T-helper 1 cell (primary cell): ENCODE data around the gene PEX13.
"Not testable (repeated sequence)": the region's sequence is repeated elsewhere in the genome, so short reads cannot be mapped to it uniquely, and the experiment has no call there.

Source experiments
- DNase-seq, 5 donors: peaks; one replicate each; pipeline ENCODE4 v3.0.0-alpha.2; 2012 to 2020

The PEX13 gene

DNA sequence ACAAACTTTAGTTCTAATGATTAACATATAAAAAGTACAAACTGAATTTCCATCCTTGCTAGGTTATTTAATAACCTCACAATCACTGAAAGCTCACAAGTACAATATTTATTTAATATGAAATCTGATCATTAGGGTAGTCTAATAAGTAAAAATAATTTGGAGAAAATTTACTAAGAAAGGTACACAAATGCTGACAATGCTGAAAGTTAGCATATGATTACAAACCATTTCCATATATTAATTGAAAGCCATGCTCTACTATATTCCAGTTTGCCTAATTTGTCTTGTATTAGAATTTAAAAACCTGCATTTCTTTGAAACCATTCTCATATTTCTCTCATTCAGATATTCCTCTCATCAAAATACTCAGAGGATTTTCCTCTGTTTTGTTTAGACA is 8.2 kb upstream of the PEX13 start:
- DNase-seq: no peak

DNA sequence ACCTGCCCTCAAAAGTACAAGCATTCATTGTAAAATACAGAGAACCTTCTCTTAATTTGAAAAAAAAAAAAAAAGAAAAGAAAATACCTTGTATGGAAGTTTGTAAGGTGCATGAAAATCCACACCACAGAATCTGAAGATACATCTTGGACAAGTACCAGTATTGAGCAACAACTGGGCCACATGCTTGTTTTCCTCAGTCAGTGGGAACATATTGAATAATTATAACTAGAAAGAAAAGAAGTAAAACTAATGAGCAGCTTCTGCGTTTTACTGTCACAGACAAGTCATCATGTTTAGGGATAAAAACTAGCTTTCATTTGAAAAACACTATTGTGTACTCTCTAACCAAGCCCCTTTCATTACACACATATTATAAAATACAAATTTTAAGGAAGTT is 5.8 kb upstream of the PEX13 start:
- DNase-seq: no peak

- DNase-seq: not testable (repeated sequence)
Measured at GRCh38 chr2:61012303-61012702, 5.2 kb upstream of the PEX13 start.

DNA sequence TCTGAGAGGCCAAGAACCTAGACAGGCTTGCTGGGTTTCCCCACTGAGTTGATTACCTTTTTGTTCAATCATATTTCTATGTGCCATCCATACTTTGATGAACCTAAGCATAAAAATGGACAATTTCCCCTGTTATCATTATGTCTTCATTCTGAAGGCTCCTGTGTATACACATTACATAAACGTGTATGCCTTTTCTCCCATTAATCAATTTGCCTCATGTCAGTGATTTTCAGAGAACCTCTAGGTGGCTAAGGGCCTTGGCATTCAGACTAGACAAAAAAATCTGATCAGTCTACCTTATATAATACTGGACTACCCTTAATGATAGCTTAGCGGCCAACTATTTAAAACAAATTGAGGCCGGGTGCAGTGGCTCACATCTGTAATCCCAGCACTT is 4.1 kb upstream of the PEX13 start:
- no peak for DNase-seq

GRCh38 chr2:61014763-61015162 is 2.8 kb upstream of the PEX13 start:
- DNase-seq: no peak

- no peak for DNase-seq
Measured at GRCh38 chr2:61015976-61016375, 1.5 kb upstream of the PEX13 start.

DNA sequence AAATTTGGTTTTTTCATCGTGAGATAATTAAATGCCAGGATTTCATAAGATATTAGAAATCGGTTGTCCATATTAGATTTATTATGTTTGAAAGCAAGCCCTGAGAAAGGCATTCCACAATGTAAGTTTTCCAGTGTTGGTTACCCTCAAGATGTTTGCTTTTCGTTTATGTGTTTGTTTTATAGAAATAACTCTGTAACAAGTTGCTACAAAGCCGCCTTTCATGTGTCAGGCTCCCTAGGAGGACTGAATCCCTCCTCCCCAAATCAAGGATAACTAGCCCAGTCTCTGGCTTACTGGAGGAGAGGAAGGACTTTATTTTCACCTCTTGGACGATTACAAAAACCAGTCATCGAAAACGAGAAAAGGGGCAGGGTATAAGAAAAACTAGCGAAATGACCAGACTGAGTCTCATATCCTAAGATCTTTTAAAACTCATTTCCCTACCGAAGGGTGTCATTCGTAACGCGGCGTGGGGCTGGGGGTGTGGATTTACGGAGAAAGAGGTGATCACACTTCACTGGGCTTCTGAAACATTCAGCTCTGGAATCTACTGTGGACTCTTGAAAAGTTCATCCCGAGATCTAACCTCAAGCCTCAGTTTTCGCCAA is 1.0 kb upstream of the PEX13 start:
- peak in 1 of 5 donors; percentile 23 for DNase-seq

DNA sequence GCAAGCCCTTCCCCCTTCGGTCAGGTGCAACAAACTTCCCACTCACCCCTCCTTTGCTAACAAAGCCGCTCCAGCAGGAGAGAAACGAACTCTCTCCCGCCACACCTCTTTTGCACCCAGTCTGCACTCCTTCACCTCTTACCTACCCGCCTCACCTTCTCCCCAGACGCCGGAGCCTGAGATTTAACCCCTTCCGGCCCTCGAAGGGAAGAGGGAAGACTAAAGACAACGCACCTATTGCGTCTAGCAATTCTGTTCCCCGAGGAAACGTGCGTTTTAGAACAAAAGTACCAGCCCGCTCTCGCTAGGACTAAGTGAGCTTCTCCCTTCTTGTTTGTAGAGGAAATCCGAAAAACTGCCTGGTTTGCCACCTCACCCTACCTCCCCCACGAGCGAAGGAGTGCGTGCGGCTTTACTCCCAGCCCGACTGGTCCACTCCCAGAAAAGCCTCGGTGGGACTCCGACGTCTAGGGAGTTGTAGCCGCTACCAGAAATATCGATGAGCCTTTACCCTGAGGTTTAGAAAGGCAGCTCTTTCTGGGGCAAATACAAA is 441 bp upstream of the PEX13 start:
- peak; percentile 36 to 80 (median 50) for DNase-seq

DNA sequence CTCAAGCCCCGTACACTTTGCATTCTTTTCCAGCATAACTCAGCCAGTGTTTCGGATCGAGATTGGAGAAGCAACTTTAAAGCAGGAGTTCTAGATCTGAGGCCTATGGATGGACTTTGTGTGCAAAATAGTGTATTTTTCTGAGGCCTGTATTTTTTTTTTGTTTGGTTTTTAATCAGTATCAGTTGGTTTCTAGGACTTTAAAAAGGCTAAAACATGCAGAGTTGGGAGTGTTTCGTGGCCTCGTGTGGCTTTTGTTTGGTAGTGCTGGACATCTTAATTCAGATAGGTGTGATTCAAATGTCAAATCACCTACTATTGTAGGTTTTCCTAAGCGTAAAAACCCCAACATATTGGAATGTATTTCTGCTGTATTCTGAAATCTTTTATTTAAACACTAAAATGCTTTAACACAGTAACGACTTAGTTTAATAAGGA is 817 bp downstream of the PEX13 start:
- no peak for DNase-seq

DNA sequence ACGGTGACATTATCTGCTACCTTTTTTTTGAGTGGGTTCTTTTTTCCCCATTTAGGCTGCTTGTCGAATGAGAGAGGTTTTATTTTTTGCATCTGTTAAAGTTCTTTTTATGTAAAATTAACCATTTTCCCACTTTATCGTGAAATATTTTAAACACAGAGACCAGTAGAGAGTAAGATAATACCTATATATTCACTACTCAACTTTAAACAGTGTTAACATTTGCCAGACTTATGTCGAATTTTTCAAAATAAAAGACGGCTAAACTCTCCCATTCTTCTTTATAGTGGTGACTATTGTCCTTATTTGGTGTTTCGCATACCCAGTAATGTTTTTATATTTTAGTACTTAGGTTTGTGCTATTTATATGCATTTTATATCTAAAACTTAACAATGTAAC is 1.3 kb downstream of the PEX13 start:
- no peak for DNase-seq

DNA sequence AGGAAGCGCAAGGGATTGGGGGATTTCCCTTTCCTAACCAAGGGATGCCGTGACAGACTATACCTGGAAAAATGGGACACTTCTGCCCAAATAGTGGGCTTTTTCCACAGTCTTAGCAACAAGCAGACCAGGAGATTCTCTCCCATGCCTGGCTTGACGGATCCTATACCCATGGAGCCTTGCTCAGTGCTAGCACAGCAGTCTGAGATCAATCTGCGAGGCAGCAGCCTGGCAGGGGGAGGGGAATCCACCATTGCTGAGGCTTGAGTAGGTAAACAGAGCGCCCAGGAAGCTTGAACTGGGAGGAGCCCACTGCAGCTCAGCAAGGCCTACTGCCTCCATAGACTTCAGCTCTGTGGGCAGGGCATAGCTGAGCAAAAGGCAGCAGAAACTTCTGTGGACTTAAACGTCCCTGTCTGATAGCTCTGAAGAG is 3.7 kb downstream of the PEX13 start:
- no peak for DNase-seq

DNA sequence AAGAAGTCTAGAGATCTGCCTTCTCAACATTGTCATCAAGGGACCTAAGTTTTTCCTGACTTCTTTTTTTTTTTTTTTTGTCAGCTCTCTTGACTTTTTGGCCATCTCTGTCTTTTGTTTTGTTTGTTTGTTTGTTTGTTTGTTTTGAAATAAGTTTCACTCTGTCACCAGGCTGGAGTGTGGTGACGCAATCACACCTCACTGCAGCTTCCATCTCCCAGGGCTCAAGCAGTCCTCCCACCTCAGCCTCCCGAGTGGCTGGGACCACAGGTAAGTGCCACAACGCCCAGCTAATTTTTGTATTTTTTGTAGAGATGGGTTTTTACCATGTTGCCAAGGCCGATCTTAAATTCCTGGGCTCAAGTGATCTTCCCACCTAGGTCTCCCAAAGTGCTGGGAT is 6.2 kb downstream of the PEX13 start:
- DNase-seq: no peak

GRCh38 chr2:61029533-61029932 is 12.0 kb downstream of the PEX13 start:
- no peak for DNase-seq

DNA sequence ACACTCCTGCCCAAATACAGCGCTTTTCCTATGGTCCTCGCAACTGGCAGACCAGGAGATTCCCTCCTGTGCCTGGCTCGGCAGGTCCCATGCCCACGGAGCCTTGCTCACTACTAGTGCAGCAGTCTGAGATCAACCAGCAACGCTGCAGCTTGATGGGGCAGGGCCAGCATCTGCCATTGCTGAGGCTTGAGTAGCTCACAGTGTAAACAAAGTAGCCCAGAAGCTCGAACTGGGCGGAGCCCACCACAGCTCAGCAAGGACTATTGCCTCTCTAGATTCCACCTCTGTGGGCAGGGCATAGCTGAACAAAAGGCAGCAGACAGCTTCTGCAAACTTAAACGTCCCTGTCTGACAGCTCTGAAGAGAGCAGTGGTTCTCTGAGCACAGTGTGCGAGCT is 17.1 kb downstream of the PEX13 start:
- DNase-seq: not testable (repeated sequence)

DNA sequence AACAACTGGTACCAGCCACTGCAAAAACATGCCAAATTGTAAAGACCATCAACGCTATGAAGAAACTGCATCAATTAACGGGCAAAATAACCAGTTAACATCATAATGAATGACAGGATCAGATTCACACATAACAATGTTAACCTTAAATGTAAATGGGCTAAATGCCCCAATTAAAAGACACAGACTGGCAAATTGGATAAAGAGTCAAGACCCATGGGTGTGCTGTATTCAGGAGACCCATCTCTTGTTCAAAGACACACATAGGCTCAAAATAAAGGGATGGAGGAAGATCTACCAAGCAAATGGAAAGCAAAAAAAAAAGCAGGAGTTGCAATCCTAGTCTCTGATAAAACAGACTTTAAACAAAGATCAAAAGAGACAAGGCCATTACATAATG is 19.1 kb downstream of the PEX13 start:
- DNase-seq: not testable (repeated sequence)

- no peak for DNase-seq
Measured at GRCh38 chr2:61042807-61043206, 25.3 kb downstream of the PEX13 start.

- no peak for DNase-seq
Measured at GRCh38 chr2:61044636-61045035, 27.1 kb downstream of the PEX13 start.

GRCh38 chr2:61045226-61045625 is 27.7 kb downstream of the PEX13 start:
- DNase-seq: no peak

DNA sequence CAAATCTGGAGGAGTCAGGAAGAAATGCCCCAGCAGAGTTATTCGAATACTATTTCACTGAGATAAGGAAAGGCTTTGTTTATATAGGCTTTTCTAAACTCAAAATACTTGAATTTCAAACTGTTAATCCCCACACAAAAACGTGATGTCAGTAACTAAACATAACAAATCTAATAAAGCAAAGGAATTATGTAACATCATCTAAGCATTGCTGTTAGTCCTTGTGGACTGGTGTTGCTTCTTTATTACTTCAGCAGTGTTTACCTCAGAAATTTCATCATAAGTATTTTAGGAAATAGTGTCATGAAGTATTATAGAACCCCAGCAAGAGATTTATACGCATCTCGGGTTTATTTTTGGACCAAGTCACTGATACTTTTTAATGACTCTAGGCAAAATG is 28.5 kb downstream of the PEX13 start:
- no peak for DNase-seq

GRCh38 chr2:61055557-61055956 is 38.0 kb downstream of the PEX13 start:
- DNase-seq: no peak

GRCh38 chr2:61057562-61057961 is 40.0 kb downstream of the PEX13 start:
- no peak for DNase-seq

- no peak for DNase-seq
Measured at GRCh38 chr2:61059382-61059781, 41.9 kb downstream of the PEX13 start.

DNA sequence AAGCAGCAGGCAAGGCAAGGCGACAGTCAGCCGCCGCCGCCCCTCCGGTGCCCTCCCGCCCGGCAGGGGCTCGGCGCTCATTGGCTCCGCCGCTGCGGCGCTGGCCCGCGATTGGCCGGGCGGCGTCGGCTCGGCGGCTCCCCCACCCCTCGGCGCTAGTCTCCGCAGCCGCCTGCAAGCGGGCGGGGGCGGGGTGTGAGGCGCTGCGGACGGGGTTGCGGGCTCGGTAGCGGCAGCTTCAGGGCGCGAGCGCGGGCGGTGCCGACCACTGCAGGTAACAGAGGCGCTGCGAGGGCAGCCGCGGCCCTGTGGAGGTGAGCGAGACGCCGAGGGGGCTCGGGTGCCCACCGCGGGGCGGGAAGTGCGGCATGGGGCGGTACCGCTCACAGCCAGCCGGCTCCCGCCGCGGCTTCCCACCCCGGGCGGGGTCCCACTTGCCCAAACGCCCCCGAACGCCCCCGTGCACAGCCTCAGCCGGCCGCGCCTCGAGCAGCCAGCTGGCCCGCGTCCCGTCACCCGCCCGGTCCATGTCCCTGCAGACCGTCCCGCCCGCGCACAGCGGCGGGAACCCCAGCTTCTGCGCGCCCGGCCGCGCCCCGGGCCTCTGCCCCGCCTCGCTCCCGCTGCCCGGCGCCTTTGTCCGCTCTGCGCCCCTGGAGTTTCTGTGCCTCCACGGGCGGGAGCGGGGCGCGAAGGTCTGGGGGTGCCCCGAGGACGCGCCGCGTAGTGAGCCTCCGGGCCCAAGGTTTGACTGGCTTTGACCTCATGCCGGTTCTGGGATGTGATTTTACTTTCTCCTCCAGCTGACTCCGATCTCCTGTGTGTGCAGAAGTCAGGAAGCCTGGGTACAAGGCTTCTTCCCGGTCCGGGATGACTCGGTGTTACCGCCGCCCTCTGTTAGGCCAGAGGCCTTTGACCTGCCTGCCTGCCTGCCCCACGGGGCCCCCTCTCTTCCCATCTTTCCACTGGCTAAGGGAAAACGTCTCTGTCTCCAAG is 48.5 kb downstream of the PEX13 start, which contains the start of gene SANBR:
Gene SANBR (plus strand): TSS at position 158 of the 996 bp plus-strand sequence. CDS start 4,480 bp downstream, outside the sequence.
- DNase-seq: peak; percentile 74 to 88 (median 75)

DNA sequence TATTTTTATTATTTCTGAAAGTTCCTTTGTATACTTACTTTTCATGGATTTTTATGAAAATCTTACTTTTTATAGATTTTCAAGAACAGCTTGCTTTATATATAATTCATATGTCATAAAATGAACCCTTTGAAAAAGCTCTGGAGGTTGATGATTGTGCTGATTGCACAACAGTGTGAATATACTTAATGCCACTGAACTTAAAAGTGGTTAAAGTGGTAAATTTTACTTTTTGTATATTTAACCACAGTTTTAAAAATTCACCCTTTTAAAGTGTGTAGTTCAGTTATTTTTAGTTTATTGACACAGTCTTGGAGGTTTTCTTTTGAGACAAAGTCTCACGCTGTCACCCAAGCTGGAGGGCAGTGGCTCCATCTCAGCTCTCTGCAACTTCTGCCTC is 56.6 kb downstream of the PEX13 start:
- no peak for DNase-seq
